ENCODE measurements around the gene TPX2. TPM values are rescaled to one million over a fixed set of nuclear protein-coding genes. Genes with fewer than 3 reads are reported as not detected.

Gene TPX2
- total RNA-seq, 1 experiment from 2014 or later, result 119 TPM

DNA sequence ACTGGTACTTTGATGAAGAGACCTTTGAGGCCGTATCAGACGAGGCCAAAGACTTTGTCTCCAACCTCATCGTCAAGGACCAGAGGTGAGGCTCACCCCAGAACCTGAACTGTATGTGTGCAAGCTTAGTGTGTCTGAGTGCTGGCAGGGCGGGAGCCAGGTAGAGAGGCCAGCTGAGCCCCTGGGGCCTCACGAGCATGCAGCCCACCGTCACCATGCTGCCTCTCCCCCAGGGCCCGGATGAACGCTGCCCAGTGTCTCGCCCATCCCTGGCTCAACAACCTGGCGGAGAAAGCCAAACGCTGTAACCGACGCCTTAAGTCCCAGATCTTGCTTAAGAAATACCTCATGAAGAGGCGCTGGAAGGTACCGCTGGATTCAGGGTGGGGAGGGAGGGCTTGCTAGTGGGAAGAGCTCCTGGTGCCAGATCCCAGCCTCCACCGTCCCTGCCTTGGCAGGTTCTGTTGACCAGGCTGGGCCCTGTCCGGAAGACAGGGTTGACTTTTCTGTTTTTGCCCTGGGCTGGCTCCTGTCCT lies 92.7 kb downstream of the TPX2 start:
- Histone ChIP-seq H3K27me3 (ENCODE audit: control insufficient read depth, insufficient read depth, low read length) (no peaks in the 10 kb centered on the region), H3K4me3 (ENCODE audit: insufficient read depth, low read depth, low read length) (no peak overlapping the region), H3K36me3 (replicated peaks; ENCODE audit: control insufficient read depth, insufficient read depth, low read length) (no peaks in the 10 kb centered on the region)
- peak; percentile 53 for DNase-seq

DNA sequence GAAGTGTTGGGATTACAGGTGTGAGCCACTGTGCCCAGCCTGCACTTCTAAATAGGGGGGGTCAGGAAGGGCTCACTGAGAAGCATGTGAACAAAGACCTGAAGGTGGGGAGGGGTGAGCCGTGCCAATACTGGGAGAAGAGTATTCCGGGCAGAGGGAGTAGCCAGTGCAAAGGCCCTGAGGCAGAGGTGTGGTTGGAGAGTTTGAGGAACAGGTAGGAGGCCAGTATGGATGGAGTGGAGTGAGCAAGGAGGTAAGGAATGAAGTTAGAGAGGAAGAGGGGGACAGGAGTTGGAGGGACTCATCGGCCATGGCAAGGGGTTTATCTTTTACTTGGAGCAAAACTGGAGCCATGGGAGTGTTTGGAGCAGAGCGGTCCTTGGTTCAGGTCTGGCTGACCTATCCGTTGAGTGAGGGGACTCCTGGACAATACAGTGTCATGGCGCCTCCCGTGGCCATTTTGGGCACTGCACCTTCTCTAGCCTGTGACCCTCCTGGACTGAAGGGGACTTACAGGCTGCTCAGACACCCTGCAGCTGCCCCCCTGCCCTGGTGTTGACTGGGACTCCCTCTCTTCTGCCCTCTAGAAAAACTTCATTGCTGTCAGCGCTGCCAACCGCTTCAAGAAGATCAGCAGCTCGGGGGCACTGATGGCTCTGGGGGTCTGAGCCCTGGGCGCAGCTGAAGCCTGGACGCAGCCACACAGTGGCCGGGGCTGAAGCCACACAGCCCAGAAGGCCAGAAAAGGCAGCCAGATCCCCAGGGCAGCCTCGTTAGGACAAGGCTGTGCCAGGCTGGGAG lies 94.2 kb downstream of the TPX2 start:
- peak; percentile 99 for DNase-seq
- no peak overlapping the region for H3K4me3 ChIP-seq (ENCODE audit: insufficient read depth, low read depth, low read length)
- no peaks in the 10 kb centered on the region for H3K36me3 ChIP-seq (replicated peaks; ENCODE audit: control insufficient read depth, insufficient read depth, low read length)
- no peaks in the 10 kb centered on the region for H3K27me3 ChIP-seq (ENCODE audit: control insufficient read depth, insufficient read depth, low read length)

DNA sequence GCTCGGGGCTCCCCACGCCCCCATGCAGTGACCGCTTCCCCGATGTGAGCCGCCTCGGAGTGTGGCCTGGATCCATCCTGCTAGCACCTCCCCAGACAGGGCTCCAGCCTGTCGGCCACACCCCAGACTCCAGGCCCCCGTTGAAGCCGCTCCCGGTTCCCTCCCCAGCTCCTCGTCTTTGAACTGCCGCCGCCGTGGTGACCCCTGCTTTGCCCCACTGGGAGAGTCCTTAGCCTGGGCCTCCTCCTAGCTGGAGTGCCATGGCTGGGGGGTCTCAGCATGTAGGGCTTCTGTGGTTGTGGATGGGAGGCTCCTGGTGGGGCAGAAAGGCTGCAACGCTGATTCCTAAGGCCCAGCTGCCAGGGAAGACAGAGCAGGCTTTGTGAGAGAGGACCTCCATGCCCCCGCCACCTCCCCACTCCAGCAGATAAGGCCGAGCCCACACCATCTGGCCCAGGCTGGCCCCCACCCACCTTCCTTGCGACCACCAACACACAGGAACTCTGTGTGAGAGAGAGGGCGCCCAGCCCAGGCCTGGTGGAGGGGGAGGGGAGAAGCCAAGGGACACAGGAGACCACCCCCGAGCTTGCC lies 94.9 kb downstream of the TPX2 start:
- H3K36me3 ChIP-seq (replicated peaks; ENCODE audit: control insufficient read depth, insufficient read depth, low read length), result no peaks in the 10 kb centered on the region
- no peak overlapping the region for H3K4me3 ChIP-seq (ENCODE audit: insufficient read depth, low read depth, low read length)
- H3K27me3 ChIP-seq (ENCODE audit: control insufficient read depth, insufficient read depth, low read length), result no peaks in the 10 kb centered on the region
- peak; percentile 82 for DNase-seq

DNA sequence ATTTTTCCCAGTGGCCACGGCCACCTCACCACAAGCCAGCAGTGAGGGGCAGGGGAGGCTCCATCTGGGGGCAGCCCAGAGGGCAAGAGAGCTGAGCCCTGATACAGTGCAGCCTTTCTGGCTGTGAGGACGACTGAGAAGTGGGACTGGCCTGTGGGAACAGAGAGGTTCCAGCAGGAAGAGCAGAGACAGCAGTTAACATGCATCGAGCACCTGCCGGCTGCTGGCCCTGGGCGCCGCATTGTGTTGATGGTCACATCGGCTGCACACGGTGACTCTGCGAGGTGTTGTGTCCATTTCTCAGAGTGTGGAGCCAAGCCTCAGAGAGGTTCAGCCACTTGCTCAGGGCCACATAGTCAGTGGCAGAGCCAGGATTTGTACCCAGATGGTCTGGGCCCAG lies 96.5 kb downstream of the TPX2 start:
- no peak overlapping the region for H3K4me3 ChIP-seq (ENCODE audit: insufficient read depth, low read depth, low read length)
- H3K27me3 ChIP-seq (ENCODE audit: control insufficient read depth, insufficient read depth, low read length), result no peaks in the 10 kb centered on the region
- H3K36me3 ChIP-seq (replicated peaks; ENCODE audit: control insufficient read depth, insufficient read depth, low read length), result no peaks in the 10 kb centered on the region
- DNase-seq, result peak; percentile 58

GRCh38 chr20:31835977-31836852 lies 97.1 kb downstream of the TPX2 start:
- no peak overlapping the region for H3K4me3 ChIP-seq (ENCODE audit: insufficient read depth, low read depth, low read length)
- no peaks in the 10 kb centered on the region for H3K27me3 ChIP-seq (ENCODE audit: control insufficient read depth, insufficient read depth, low read length)
- peak; percentile 82 for DNase-seq
- no peaks in the 10 kb centered on the region for H3K36me3 ChIP-seq (replicated peaks; ENCODE audit: control insufficient read depth, insufficient read depth, low read length)

DNA sequence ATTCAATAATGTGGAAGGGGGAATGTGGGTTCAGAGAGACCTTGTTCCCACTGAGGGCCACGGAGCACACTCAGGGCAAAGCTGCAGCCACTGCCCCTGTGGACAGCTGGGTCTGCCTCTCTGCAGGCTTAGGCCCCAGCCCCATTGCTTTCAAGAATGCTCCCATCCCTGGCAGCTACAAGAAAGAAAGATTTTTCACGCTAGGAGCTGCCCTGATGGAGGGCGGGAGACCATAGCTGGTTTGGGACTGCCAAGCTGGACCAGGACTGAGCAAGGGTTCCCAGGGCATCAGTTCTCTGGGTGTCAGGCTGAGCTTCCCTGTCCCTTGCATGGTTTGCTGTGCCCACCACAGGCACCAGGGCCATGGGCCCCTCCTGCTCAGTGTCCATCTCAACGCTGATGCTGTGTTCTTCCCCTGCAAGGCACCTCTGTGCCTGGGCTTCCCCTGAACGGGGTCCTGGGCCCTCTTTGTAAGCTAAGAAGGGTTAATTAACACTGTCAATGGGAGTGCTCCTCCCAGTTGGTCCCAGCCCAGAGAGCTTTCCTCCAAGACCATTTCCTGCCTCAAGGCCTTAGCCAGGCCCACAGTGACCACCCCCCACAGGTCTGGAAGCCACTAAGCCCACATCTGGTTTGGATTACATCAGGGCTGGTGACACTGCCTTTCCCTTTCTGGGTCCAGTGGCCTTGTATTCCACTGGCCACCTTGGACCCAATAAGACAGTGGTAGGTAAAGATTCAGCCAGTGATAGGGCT lies 97.9 kb downstream of the TPX2 start:
- H3K36me3 ChIP-seq (replicated peaks; ENCODE audit: control insufficient read depth, insufficient read depth, low read length), result no peaks in the 10 kb centered on the region
- no peak overlapping the region for H3K4me3 ChIP-seq (ENCODE audit: insufficient read depth, low read depth, low read length)
- no peaks in the 10 kb centered on the region for H3K27me3 ChIP-seq (ENCODE audit: control insufficient read depth, insufficient read depth, low read length)
- peak; percentile 43 for DNase-seq

- Histone ChIP-seq H3K4me3 (ENCODE audit: insufficient read depth, low read depth, low read length) (no peak overlapping the region), H3K36me3 (replicated peaks; ENCODE audit: control insufficient read depth, insufficient read depth, low read length) (no peaks in the 10 kb centered on the region), H3K27me3 (ENCODE audit: control insufficient read depth, insufficient read depth, low read length) (no peaks in the 10 kb centered on the region)
- peak; percentile 39 for DNase-seq
Measured at GRCh38 chr20:31837896-31838397, 98.9 kb downstream of the TPX2 start.

GRCh38 chr20:31838646-31839292 lies 99.7 kb downstream of the TPX2 start:
- Histone ChIP-seq H3K27me3 (ENCODE audit: control insufficient read depth, insufficient read depth, low read length) (no peaks in the 10 kb centered on the region), H3K36me3 (replicated peaks; ENCODE audit: control insufficient read depth, insufficient read depth, low read length) (no peaks in the 10 kb centered on the region), H3K4me3 (ENCODE audit: insufficient read depth, low read depth, low read length) (no peak overlapping the region)
- no peak for DNase-seq

GRCh38 chr20:31839782-31840487 lies 100.8 kb downstream of the TPX2 start:
- no peaks in the 10 kb centered on the region for H3K36me3 ChIP-seq (replicated peaks; ENCODE audit: control insufficient read depth, insufficient read depth, low read length)
- H3K27me3 ChIP-seq (ENCODE audit: control insufficient read depth, insufficient read depth, low read length), result no peaks in the 10 kb centered on the region
- no peak overlapping the region for H3K4me3 ChIP-seq (ENCODE audit: insufficient read depth, low read depth, low read length)
- no peak for DNase-seq

DNA sequence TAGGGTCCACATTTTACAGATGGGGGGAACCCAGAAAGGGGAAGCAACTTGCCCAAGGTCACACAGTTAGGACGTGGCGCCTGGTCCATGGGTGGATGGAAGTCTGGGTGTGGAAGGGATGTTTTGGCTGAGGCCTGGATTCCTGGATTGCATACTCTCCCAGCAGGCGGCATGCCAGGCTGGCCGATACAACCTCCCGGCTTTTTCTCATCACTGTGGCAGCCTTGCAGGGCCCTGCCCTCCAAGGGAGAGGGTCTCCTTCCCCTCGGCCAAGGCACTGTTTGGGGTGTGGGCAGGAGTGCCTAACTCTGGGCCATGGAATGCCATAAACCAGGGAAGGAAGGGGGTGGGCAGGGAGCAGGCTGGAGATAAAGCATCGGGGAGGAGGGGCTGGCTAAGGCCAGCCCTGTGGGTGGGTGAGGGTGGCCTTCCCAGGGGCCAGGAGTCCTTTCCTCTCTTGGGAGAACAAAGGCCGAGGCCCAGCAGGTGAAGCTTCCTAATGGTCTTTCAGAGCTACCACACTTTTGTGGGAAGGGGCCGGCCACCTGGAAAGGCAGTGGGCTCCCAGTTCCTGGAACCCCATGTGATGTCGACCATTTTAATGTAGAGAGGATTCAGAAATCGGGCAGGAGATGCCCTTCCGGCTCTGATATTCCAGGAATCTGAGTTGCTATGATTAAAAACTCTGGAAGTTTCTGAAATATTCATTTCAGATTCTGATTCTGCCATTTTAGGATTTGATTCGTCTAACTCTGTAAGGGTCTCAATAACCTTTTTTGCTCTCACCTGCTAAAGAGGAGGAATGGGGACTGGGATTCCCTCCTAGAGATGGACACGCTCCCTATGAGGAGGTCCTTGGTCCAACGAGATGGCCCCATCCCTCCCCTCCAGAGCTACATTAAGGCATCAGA lies 102.1 kb downstream of the TPX2 start:
- no peaks in the 10 kb centered on the region for H3K27me3 ChIP-seq (ENCODE audit: control insufficient read depth, insufficient read depth, low read length)
- H3K4me3 ChIP-seq (ENCODE audit: insufficient read depth, low read depth, low read length), result no peak overlapping the region
- peak; percentile 73 for DNase-seq
- H3K36me3 ChIP-seq (replicated peaks; ENCODE audit: control insufficient read depth, insufficient read depth, low read length), result no peaks in the 10 kb centered on the region

DNA sequence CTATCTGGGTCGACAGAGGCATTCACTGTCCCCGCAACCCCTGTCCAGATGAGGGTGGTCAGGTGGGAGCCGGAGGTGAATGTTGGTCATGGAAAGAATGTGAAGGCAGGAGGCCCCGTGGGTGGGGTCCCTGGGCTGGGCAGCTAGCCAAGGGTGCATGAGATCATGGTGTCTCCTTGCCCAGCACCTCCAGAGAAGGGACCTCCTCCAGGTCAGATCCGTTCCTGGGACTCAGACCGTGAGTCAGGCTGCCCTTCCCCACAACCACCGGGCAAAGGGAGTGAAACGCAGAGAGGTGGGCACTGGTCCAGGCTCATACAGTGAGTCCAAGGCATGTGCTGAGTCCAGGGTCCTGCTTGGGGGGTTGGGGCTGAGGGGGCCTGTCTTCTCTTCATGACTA lies 102.8 kb downstream of the TPX2 start:
- DNase-seq, result no peak
- no peaks in the 10 kb centered on the region for H3K27me3 ChIP-seq (ENCODE audit: control insufficient read depth, insufficient read depth, low read length)
- no peaks in the 10 kb centered on the region for H3K36me3 ChIP-seq (replicated peaks; ENCODE audit: control insufficient read depth, insufficient read depth, low read length)
- H3K4me3 ChIP-seq (ENCODE audit: insufficient read depth, low read depth, low read length), result no peak overlapping the region

DNA sequence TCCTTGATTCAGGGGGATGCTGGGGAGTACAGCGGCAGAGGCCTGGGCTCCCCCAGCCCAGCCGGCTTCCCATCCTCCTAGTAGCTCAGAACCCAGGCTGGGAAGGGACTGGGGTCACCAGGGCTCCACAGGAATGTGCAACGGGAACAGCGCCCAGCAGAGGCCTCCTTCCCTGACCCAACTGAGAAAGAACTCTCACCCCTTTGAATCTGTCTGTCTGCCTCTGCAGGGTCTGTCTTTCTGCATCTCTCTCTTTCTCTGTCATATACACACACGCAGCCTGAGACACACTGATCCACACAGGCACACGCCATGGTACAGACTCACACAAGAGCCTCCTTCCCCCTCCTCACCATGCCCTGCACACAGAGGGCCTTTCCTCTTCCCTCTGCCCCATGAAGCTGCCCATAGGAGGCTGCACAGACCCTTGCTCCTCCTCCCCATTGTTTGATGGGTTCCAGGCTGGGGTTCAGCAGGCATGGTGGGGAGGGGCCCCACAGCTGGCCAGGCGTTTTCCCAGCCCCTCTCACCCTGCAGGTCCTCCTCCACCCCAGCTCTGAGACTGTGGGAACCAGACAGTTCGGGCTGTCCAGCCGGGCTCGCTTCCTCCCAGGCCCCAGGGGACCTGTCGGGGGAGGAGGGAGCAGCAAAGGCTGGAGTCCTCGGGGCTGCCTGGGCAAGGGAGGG lies 103.5 kb downstream of the TPX2 start:
- no peaks in the 10 kb centered on the region for H3K36me3 ChIP-seq (replicated peaks; ENCODE audit: control insufficient read depth, insufficient read depth, low read length)
- H3K4me3 ChIP-seq (ENCODE audit: insufficient read depth, low read depth, low read length), result no peak overlapping the region
- peak; percentile 86 for DNase-seq
- H3K27me3 ChIP-seq (ENCODE audit: control insufficient read depth, insufficient read depth, low read length), result no peaks in the 10 kb centered on the region; the same call in 1 of the 2 replicates

All from H7 (cell line).